AG09319 (cell line): ENCODE data around the gene CAPN6.

Source experiments
- DNase-seq: peaks from one replicate; pipeline ENCODE4 v3.0.0-alpha.2; 2010; ENCODE audit warnings: low read depth; ENCODE audit errors: extremely low read depth
- TF ChIP-seq, protein P1 (sequence below): IDR thresholded peaks from 2 replicates; pipeline ENCODE4 v1.5.1; 2011; ENCODE audit warnings: low read depth, mild to moderate bottlenecking, inconsistent platforms, low read length, moderate library complexity

Gene CAPN6

DNA sequence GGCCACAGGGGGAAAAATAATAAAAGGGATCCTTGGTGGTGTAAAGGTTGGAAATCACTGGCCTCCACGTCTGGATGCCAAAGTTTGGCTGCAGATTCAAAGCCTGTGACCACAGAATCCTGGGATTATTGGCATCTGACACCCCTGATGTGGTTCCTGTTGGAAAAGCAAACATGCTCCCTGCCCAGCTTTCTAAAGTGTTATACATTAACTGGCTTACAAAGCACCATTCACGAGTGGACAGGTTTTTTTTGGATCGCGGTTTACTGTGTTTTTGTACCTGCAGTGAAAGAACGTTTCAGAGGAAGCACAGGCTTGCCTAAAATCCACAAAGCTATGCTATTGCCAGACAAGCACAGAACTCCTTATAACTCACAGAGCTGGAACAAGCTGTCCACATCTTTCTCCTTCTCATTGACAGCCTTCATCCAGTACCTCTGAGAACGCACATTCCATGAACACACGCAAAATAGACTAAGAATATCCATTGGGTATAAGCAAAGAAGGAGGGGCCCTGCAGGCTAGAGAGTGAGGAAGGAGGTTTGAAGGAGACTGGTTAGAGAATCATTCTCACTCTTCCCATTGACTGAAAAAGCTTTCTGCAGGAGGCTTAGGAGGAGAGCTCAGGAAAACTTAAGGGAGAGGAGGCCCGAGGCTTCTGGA lies 14.5 kb upstream of the CAPN6 start:
- no peak for DNase-seq
- TF ChIP-seq, protein P1, sequence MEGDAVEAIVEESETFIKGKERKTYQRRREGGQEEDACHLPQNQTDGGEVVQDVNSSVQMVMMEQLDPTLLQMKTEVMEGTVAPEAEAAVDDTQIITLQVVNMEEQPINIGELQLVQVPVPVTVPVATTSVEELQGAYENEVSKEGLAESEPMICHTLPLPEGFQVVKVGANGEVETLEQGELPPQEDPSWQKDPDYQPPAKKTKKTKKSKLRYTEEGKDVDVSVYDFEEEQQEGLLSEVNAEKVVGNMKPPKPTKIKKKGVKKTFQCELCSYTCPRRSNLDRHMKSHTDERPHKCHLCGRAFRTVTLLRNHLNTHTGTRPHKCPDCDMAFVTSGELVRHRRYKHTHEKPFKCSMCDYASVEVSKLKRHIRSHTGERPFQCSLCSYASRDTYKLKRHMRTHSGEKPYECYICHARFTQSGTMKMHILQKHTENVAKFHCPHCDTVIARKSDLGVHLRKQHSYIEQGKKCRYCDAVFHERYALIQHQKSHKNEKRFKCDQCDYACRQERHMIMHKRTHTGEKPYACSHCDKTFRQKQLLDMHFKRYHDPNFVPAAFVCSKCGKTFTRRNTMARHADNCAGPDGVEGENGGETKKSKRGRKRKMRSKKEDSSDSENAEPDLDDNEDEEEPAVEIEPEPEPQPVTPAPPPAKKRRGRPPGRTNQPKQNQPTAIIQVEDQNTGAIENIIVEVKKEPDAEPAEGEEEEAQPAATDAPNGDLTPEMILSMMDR, result no peak

DNA sequence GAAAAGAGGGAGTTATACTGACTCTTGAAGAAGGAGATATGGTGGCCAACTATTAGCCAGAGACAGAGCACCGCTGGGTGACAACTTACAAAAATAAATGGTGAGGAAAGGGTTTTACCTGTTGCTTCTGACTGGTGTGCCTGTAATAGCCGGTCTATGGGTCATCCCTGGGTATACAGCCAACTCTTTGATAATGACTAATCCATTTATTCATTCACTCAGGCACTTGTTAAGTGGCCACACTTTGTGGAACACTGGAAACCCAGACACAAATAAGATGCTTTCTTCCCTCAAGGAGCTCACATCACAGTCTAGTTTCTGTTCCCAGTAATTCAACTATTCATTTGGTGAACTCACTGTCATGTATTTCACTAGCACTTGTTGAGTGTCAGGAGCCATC lies 13.2 kb upstream of the CAPN6 start:
- DNase-seq, result no peak
- TF ChIP-seq, protein P1, result no peak

DNA sequence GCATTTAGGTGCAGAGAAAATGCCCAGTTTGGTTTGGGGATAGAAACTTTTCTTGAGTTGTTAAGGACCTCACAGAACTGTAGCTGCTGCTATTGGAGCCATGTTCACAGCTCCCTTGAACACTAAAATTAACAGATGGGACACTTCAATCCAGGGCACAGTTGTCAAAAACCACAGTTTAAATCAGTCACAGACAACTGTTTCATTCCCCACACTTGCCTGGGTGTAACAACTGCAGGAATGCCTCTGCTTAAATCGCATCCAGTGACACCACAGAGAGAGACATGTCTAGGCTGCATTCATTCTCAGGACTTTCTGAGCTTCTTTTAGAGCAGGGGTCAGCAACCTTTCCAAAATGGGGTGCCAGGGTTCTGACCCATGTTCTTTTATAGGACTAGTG lies 12.7 kb upstream of the CAPN6 start:
- no peak for DNase-seq
- TF ChIP-seq, protein P1, result no peak

DNA sequence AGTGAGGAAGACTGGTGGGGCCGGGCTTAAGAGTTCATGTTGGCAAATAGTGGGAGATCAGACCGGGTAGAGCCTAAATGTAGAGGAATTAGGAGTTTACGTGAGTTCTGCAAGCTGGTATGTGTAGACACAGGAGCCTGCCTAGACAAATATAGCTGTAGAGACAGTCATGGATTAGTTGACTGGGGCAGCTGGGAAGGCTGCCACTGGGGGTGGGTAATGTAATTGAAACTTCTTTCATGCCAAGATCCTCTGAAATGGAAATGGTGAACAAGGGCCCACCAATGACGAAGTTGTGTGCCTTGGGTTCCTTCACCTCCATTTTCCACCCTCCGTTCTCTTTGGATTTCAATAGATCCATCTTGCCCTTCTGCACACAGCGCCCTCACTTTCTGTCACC lies 11.9 kb upstream of the CAPN6 start:
- TF ChIP-seq, protein P1, result no peak
- no peak for DNase-seq

DNA sequence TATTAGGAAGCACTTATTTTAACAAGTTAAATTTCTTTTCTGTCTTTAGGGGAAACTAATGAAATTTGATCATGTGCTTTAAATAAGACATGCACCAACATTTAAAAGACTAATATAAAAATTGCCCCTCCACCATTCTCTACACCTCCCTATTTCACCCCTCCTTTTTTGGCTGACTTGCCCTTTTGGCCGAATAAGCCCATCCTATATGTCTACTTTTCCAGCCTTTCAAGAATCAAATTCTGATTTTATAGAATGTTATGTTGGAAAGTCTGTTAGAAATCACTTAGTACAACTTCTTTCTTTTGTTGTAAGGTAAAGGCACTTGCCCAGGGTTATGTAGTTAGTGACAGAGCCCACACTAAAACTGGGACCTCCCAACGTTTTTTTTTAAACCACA lies 1.8 kb downstream of the CAPN6 start:
- TF ChIP-seq, protein P1, result no peak
- no peak for DNase-seq

DNA sequence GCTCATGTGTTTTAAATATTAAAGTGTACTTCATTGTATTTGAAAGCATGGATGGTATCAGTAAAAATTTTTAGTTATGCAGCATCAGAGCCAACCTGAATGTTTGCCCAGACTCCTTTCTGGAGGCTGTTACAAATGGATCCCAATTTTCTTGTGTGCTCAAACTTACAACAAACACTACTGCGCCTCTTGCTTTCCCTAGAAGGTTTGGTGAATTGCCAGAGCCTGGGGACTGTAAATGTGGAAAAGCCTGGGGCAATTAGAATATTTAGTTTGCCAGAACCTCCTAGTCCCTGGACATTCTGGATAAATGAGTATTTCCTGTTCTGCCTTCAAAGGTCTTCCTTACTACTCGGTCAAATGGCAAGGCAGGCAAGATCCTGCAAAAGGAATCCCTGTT lies 4.8 kb downstream of the CAPN6 start:
- TF ChIP-seq, protein P1, result no peak
- DNase-seq, result no peak

DNA sequence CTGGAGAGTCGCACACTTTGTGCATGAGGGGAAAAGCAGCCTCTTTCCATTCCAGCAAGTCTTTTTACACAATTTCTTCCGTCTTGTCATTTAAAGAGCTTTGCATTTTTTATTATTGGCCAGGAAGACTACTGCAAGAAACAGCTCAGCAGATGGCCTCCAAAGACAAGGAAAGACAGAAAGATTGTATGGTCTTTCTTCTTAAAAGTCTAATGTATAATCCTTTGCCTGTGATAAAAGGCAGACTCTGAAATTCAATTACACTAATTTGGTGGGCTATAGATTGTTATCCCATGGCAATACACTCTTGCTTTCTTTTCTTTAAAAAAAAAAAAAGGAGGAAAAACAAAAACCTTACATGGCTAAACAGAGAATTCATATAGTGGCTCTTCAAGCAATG lies 5.9 kb downstream of the CAPN6 start:
- TF ChIP-seq, protein P1, result no peak
- no peak for DNase-seq
